ENCODE results near the gene VPS26C. TPM values are rescaled to one million over a fixed set of nuclear protein-coding genes. Genes with fewer than 3 reads are reported as not detected.

Gene VPS26C
- total and polyA plus RNA-seq, 2 of the 13 experiments (the other 11 are each of a cell fraction or from before 2014, with no cell fraction given), result 30.3 to 39.7 TPM

- TF ChIP-seq HIC2 (CRISPR knock-in tag; IDR thresholded peaks at IDR 0.05; ENCODE audit: low read depth), result peak; percentile 46; the same call in 1 of the 2 replicates
- TF ChIP-seq, protein P1, sequence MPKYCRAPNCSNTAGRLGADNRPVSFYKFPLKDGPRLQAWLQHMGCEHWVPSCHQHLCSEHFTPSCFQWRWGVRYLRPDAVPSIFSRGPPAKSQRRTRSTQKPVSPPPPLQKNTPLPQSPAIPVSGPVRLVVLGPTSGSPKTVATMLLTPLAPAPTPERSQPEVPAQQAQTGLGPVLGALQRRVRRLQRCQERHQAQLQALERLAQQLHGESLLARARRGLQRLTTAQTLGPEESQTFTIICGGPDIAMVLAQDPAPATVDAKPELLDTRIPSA (CRISPR knock-in tag; IDR thresholded peaks at IDR 0.05; ENCODE audit: borderline replicate concordance), result no peak
- TF ChIP-seq ZBED4 (CRISPR knock-in tag; IDR thresholded peaks at IDR 0.05; ENCODE audit: borderline replicate concordance), result peak; percentile 37
- TF ChIP-seq ZNF501 (CRISPR knock-in tag; IDR thresholded peaks at IDR 0.05), result peak; percentile 99
- no peak for TF ChIP-seq HHEX (CRISPR knock-in tag; IDR thresholded peaks at IDR 0.05)
- no peak for TF ChIP-seq HNF4G (IDR thresholded peaks at IDR 0.05; ENCODE audit: borderline replicate concordance, low read depth, low read length)
- TF ChIP-seq HNF4G (CRISPR knock-in tag; IDR thresholded peaks at IDR 0.05; ENCODE audit: borderline replicate concordance, low read depth), result peak; percentile 53; the same call in 1 of the 2 replicates
- TF ChIP-seq KLF12 (CRISPR knock-in tag; IDR thresholded peaks at IDR 0.05; ENCODE audit: borderline replicate concordance), result no peak
- TF ChIP-seq CSRNP1 (CRISPR knock-in tag; IDR thresholded peaks at IDR 0.05), result peak; percentile 50; the same call in 1 of the 2 replicates
- TF ChIP-seq GFI1 (CRISPR knock-in tag; IDR thresholded peaks at IDR 0.05; ENCODE audit: borderline replicate concordance), result peak; percentile 26; the same call in 1 of the 2 replicates
- TF ChIP-seq HNF4A (CRISPR knock-in tag; IDR thresholded peaks at IDR 0.05), result peak; percentile 16; the same call in 1 of the 2 replicates
- no peak for TF ChIP-seq ZNF549 (CRISPR knock-in tag; IDR thresholded peaks at IDR 0.05)
- TF ChIP-seq JARID2 (CRISPR knock-in tag; IDR thresholded peaks at IDR 0.05; ENCODE audit: insufficient replicate concordance), result peak; percentile 49
Measured at GRCh38 chr21:37267269-37268185, at the start of gene VPS26C (continued).

Data from HepG2 (cell line).